GM23338 (cell line): Measurements from ENCODE around the gene ROBO1. TPM values are rescaled to one million over a fixed set of nuclear protein-coding genes. Genes with fewer than 3 reads are reported as not detected.

Experiments used
- ATAC-seq: fragments of 200-7000 bp; cut with Tn5 transposase; 3 replicates; pipeline ENCODE4 v1.9.1; 2020
- DNase-seq: peaks from one replicate; pipeline ENCODE4 v3.0.0-alpha.2; 2015; ENCODE audit warnings: low spot score
- H2AFZ ChIP-seq: fragments of 200-600 bp; sonication (generic); 2 replicates; pipeline ENCODE4 v1.8.0; 2016; ENCODE audit warnings: antibody characterized with exemption, mild to moderate bottlenecking, moderate library complexity
- H3F3A ChIP-seq: fragments of 200-600 bp; sonication (generic); replicated peaks from 2 replicates; pipeline ENCODE4 v1.8.0; 2017; ENCODE audit warnings: antibody characterized with exemption, mixed run types, low read depth
- H3K27ac ChIP-seq: fragments of 200-600 bp; sonication (generic); 2 replicates; pipeline ENCODE4 v1.6.1; 2016; ENCODE audit warnings: low read depth
- H3K27me3 ChIP-seq: fragments of 200-600 bp; sonication (generic); 2 replicates; pipeline ENCODE4 v1.8.0; 2016; ENCODE audit warnings: mild to moderate bottlenecking, mixed run types, moderate library complexity; ENCODE audit not compliant: insufficient read depth
- H3K36me3 ChIP-seq: fragments of 200-600 bp; sonication (generic); 2 replicates; pipeline ENCODE4 v1.8.0; 2016; ENCODE audit warnings: mild to moderate bottlenecking; ENCODE audit not compliant: insufficient read depth
- H3K4me1 ChIP-seq: fragments of 200-600 bp; sonication (generic); 2 replicates; pipeline ENCODE4 v1.8.0; 2016; ENCODE audit warnings: mild to moderate bottlenecking, moderate library complexity; ENCODE audit not compliant: insufficient read depth
- H3K4me2 ChIP-seq: fragments of 200-600 bp; sonication (generic); 2 replicates; pipeline ENCODE4 v1.7.1; 2017; ENCODE audit warnings: mixed run types
- H3K4me3 ChIP-seq: fragments of 200-600 bp; sonication (generic); 2 replicates; pipeline ENCODE4 v1.6.1; 2016; ENCODE audit warnings: mixed run types
- H3K79me2 ChIP-seq: fragments of 200-600 bp; sonication (generic); replicated peaks from 2 replicates; pipeline ENCODE4 v1.8.0; 2017; ENCODE audit warnings: mild to moderate bottlenecking; ENCODE audit not compliant: insufficient read depth
- H3K9me2 ChIP-seq: fragments of 200-600 bp; sonication (generic); 2 replicates; pipeline ENCODE4 v1.8.0; 2017; ENCODE audit not compliant: insufficient read depth
- H4K20me1 ChIP-seq: fragments of 200-600 bp; sonication (generic); replicated peaks from 2 replicates; pipeline ENCODE4 v1.8.0; 2017; ENCODE audit warnings: mild to moderate bottlenecking; ENCODE audit not compliant: insufficient read depth
- H3K27ac Mint-ChIP-seq: 2 replicates; pipeline ENCODE4 v1.8.0; 2020; ENCODE audit warnings: inconsistent platforms, mild to moderate bottlenecking, moderate library complexity, mixed read lengths
- H3K27me3 Mint-ChIP-seq: 3 replicates; pipeline ENCODE4 v1.8.0; 2022; ENCODE audit warnings: low read depth, mild to moderate bottlenecking, moderate library complexity, mixed read lengths, inconsistent platforms; ENCODE audit not compliant: insufficient read depth, poor library complexity
- H3K36me3 Mint-ChIP-seq: 3 replicates; pipeline ENCODE4 v1.8.0; 2021; ENCODE audit warnings: low read depth, mild to moderate bottlenecking, inconsistent platforms, moderate library complexity, mixed read lengths
- H3K4me1 Mint-ChIP-seq: 3 replicates; pipeline ENCODE4 v1.8.0; 2020; ENCODE audit warnings: mild to moderate bottlenecking, inconsistent platforms, mixed read lengths
- H3K4me3 Mint-ChIP-seq: 3 replicates; pipeline ENCODE4 v1.8.0; 2021; ENCODE audit warnings: moderate library complexity, mild to moderate bottlenecking, inconsistent platforms, mixed read lengths
- H3K9me3 Mint-ChIP-seq: 3 replicates; pipeline ENCODE4 v1.8.0; 2020; ENCODE audit warnings: moderate library complexity, mild to moderate bottlenecking, inconsistent platforms, mixed read lengths
- CREB1 ChIP-seq: fragments of 250-450 bp; sonication (Bioruptor Pico); IDR thresholded peaks from 2 replicates; pipeline ENCODE4 v1.5.0; 2020; ENCODE audit warnings: low read depth, mild to moderate bottlenecking, moderate library complexity
- JUNB ChIP-seq: IDR thresholded peaks from one replicate; pipeline ENCODE4 v1.6.1; 2016; ENCODE audit warnings: antibody characterized with exemption; ENCODE audit not compliant: unreplicated experiment
- POLR2AphosphoS5 ChIP-seq: IDR thresholded peaks from 2 replicates; pipeline ENCODE4 v1.6.1; 2016; ENCODE audit warnings: antibody characterized with exemption, low read depth
- ZNF114 ChIP-seq: fragments of 250-450 bp; sonication (Bioruptor Pico); IDR thresholded peaks from 2 replicates; pipeline ENCODE4 v1.5.0; 2020; ENCODE audit warnings: mild to moderate bottlenecking, moderate library complexity
- polyA plus RNA-seq: library from polyadenylated mRNA; unstranded; fragments of >200 nt; fragmentation: Nextera tagmentation; extraction: Ambion mirVana; gene quantifications from 2 replicates; pipeline ENCODE4 v1.2.1, GENCODE V29; 2016
- total RNA-seq: library from RNA; depleted of rRNA; stranded (reverse); fragments of >200 nt; shearing (Covaris generic); gene quantifications from 2 replicates; pipeline ENCODE4 v1.2.3, GENCODE V29; 2014
- TF ChIP-seq, protein P1 (sequence below): fragments of 250-450 bp; sonication (Bioruptor Pico); IDR thresholded peaks from 2 replicates; pipeline ENCODE4 v1.5.0; 2020; ENCODE audit warnings: mild to moderate bottlenecking, moderate library complexity
- TF ChIP-seq, protein P2 (sequence below): IDR thresholded peaks from 2 replicates; pipeline ENCODE4 v1.6.1; 2016; ENCODE audit warnings: antibody characterized with exemption

The ROBO1 gene
- total and polyA plus RNA-seq, 2 experiments from 2014 or later: 19.2 to 78.3 TPM

DNA sequence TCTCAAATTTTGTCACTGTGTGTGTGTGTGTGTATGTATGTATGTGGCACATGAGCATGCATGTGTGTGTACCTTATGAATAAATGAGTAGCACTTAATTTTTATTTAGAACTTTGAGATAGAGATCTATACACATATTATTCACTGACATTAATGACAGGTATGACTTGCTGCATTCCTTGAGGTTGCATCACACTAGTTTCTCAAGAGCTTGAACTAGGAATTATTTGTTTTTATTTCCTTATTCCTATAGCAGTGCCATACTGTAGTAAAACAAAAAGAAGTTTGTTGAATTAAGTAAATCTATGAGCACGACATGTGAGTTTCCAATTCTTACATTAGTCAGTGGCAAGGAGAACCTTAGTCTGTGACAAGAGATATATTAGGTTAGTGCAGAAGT lies 943.9 kb downstream of the ROBO1 start:
- H3K4me1 Mint-ChIP-seq: no peaks in the 10 kb centered on the region; the same call in 1 of the 3 replicates
- Histone ChIP-seq H3K4me3 (no peak overlapping the region), H4K20me1 (no peaks in the 10 kb centered on the region), H3K4me1 (no peaks in the 10 kb centered on the region), H3K79me2 (no peaks in the 10 kb centered on the region; the same call in 1 of the 2 replicates), H3K27ac (no peak overlapping the region), H3F3A (no peaks in the 10 kb centered on the region), H3K27me3 (no peaks in the 10 kb centered on the region), H3K4me2 (no peak overlapping the region), H3K9me2 (no peaks in the 10 kb centered on the region), H2AFZ (no peak overlapping the region), H3K36me3 (no peaks in the 10 kb centered on the region)
- ATAC-seq: no peak
- TF ChIP-seq ZNF114 (CRISPR knock-in tag) (no peak), JUNB (no peak), POLR2AphosphoS5 (no peak), CREB1 (CRISPR knock-in tag) (no peak)
- TF ChIP-seq, protein P1, sequence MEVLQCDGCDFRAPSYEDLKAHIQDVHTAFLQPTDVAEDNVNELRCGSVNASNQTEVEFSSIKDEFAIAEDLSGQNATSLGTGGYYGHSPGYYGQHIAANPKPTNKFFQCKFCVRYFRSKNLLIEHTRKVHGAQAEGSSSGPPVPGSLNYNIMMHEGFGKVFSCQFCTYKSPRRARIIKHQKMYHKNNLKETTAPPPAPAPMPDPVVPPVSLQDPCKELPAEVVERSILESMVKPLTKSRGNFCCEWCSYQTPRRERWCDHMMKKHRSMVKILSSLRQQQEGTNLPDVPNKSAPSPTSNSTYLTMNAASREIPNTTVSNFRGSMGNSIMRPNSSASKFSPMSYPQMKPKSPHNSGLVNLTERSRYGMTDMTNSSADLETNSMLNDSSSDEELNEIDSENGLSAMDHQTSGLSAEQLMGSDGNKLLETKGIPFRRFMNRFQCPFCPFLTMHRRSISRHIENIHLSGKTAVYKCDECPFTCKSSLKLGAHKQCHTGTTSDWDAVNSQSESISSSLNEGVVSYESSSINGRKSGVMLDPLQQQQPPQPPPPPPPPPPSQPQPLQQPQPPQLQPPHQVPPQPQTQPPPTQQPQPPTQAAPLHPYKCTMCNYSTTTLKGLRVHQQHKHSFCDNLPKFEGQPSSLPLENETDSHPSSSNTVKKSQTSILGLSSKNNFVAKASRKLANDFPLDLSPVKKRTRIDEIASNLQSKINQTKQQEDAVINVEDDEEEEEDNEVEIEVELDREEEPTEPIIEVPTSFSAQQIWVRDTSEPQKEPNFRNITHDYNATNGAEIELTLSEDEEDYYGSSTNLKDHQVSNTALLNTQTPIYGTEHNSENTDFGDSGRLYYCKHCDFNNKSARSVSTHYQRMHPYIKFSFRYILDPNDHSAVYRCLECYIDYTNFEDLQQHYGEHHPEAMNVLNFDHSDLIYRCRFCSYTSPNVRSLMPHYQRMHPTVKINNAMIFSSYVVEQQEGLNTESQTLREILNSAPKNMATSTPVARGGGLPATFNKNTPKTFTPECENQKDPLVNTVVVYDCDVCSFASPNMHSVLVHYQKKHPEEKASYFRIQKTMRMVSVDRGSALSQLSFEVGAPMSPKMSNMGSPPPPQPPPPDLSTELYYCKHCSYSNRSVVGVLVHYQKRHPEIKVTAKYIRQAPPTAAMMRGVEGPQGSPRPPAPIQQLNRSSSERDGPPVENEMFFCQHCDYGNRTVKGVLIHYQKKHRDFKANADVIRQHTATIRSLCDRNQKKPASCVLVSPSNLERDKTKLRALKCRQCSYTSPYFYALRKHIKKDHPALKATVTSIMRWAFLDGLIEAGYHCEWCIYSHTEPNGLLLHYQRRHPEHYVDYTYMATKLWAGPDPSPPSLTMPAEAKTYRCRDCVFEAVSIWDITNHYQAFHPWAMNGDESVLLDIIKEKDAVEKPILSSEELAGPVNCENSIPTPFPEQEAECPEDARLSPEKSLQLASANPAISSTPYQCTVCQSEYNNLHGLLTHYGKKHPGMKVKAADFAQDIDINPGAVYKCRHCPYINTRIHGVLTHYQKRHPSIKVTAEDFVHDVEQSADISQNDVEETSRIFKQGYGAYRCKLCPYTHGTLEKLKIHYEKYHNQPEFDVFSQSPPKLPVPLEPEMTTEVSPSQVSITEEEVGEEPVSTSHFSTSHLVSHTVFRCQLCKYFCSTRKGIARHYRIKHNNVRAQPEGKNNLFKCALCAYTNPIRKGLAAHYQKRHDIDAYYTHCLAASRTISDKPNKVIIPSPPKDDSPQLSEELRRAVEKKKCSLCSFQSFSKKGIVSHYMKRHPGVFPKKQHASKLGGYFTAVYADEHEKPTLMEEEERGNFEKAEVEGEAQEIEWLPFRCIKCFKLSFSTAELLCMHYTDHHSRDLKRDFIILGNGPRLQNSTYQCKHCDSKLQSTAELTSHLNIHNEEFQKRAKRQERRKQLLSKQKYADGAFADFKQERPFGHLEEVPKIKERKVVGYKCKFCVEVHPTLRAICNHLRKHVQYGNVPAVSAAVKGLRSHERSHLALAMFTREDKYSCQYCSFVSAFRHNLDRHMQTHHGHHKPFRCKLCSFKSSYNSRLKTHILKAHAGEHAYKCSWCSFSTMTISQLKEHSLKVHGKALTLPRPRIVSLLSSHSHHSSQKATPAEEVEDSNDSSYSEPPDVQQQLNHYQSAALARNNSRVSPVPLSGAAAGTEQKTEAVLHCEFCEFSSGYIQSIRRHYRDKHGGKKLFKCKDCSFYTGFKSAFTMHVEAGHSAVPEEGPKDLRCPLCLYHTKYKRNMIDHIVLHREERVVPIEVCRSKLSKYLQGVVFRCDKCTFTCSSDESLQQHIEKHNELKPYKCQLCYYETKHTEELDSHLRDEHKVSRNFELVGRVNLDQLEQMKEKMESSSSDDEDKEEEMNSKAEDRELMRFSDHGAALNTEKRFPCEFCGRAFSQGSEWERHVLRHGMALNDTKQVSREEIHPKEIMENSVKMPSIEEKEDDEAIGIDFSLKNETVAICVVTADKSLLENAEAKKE (CRISPR knock-in tag): no peak
- TF ChIP-seq, protein P2, sequence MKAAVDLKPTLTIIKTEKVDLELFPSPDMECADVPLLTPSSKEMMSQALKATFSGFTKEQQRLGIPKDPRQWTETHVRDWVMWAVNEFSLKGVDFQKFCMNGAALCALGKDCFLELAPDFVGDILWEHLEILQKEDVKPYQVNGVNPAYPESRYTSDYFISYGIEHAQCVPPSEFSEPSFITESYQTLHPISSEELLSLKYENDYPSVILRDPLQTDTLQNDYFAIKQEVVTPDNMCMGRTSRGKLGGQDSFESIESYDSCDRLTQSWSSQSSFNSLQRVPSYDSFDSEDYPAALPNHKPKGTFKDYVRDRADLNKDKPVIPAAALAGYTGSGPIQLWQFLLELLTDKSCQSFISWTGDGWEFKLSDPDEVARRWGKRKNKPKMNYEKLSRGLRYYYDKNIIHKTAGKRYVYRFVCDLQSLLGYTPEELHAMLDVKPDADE: no peak
- H3K4me3 Mint-ChIP-seq: no peak overlapping the region
- H3K27ac Mint-ChIP-seq: peak overlapping the region; percentile 53
- no peaks in the 10 kb centered on the region for H3K27me3 Mint-ChIP-seq
- H3K9me3 Mint-ChIP-seq: no peaks in the 10 kb centered on the region; the same call in 2 of the 3 replicates
- peaks cover 3% of the 10 kb centered on the region; the same call in 2 of the 3 replicates for H3K36me3 Mint-ChIP-seq
- no peak for DNase-seq
